Vagina (tissue), 2 donors: Measurements from ENCODE around the gene C1QTNF5. TPM values are rescaled to one million over a fixed set of nuclear protein-coding genes. Genes with fewer than 3 reads are reported as not detected.

Experiments
- DNase-seq, 2 donors: peaks; one replicate each; pipeline ENCODE4 v3.0.0-alpha.2; 2017; ENCODE audit errors: extremely low spot score in 2 of 2
- H3K27ac ChIP-seq: fragments of 200-600 bp; sonication (generic); one replicate; pipeline ENCODE4 v1.5.1; 2019
- H3K27me3 ChIP-seq: fragments of 200-600 bp; sonication (generic); one replicate; pipeline ENCODE4 v1.5.1; 2019
- H3K36me3 ChIP-seq, 2 donors: fragments of 200-600 bp; sonication (generic); one replicate each; pipeline ENCODE4 v1.5.1; 2017 to 2019
- H3K4me1 ChIP-seq: fragments of 200-600 bp; sonication (generic); one replicate; pipeline ENCODE4 v1.5.1; 2019
- H3K4me3 ChIP-seq, 2 donors: fragments of 200-600 bp; sonication (generic); 1 replicate in 1 of 2; 2 replicates in 1 of 2; pipeline ENCODE4 v1.5.1; 2016 to 2019
- H3K9me3 ChIP-seq: fragments of 200-600 bp; sonication (generic); one replicate; pipeline ENCODE4 v1.5.1; 2019
- CTCF ChIP-seq, 3 experiments: fragments of 450-650 bp in 2 of 3; fragments of 200-600 bp in 1 of 3; sonication (generic) in 1 of 3; IDR thresholded peaks; one replicate each; pipeline ENCODE4 v1.5.1; 2017 to 2019; ENCODE audit warnings: antibody characterized with exemption in 3 of 3, mild to moderate bottlenecking in 2 of 3, moderate library complexity in 2 of 3
- POLR2A ChIP-seq, 2 donors: fragments of 450-650 bp; IDR thresholded peaks; one replicate each; pipeline ENCODE4 v1.6.1; 2017; ENCODE audit warnings: antibody characterized with exemption in 2 of 2, mild to moderate bottlenecking in 2 of 2, moderate library complexity in 2 of 2
- POLR2AphosphoS5 ChIP-seq, 2 donors: sonication (generic); formaldehyde crosslinking; IDR thresholded peaks; one replicate each; pipeline ENCODE4 v1.9.0; 2017; ENCODE audit warnings: antibody characterized with exemption in 2 of 2, mild to moderate bottlenecking in 2 of 2, low read depth in 1 of 2; ENCODE audit not compliant: insufficient read depth in 1 of 2
- intact Hi-C: fragments of 100-400 bp; cut with DNase I; formaldehyde crosslinking; loops from one replicate; pipeline ENCODE4 v1.15.1; 2023
- total RNA-seq: library from RNA; depleted of rRNA; stranded (reverse); fragments of >200 nt; gene quantifications from one replicate; pipeline ENCODE4 v1.2.3, GENCODE V29; 2016

The C1QTNF5 gene
- total RNA-seq, 1 donor from 2014 or later, result 32.2 TPM

DNA sequence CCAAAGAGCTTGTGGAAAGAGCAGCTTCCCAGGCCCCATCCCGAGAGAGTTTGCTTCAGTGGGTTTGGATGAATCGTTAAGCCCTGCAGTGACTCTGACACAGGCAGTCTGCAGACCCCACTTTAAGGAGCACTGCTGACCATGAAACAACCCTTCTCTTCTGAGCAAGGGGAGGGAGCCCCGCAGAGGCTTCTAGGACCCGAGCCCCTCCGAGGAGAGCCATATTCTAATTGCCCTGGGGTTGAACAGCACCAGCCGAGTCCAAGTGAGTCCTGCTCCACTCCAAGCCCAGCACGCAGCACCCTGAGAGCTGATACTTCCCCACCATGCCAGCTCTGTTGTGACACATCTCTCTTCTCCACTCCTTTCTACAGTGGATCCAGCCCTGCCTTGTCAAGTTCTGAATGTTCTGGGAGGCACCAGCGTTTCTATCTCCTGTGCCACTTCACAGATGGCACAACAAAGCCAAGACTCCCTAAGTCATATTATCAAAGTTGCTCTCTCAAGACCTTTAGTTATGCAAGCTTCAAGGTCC is 30.5 kb upstream of the C1QTNF5 start:
- H3K4me1 ChIP-seq, result peaks cover 83% of the 10 kb centered on the region
- H3K27me3 ChIP-seq, result no peaks in the 10 kb centered on the region
- no peak for DNase-seq
- H3K4me3 ChIP-seq, result no peak overlapping the region
- H3K36me3 ChIP-seq, result no peaks in the 10 kb centered on the region
- intact Hi-C loops, result no loop called here
- H3K27ac ChIP-seq, result peak overlapping the region; percentile 42
- no peak for TF ChIP-seq POLR2A (IDR thresholded peaks at IDR 0.05)
- H3K9me3 ChIP-seq, result no peaks in the 10 kb centered on the region

DNA sequence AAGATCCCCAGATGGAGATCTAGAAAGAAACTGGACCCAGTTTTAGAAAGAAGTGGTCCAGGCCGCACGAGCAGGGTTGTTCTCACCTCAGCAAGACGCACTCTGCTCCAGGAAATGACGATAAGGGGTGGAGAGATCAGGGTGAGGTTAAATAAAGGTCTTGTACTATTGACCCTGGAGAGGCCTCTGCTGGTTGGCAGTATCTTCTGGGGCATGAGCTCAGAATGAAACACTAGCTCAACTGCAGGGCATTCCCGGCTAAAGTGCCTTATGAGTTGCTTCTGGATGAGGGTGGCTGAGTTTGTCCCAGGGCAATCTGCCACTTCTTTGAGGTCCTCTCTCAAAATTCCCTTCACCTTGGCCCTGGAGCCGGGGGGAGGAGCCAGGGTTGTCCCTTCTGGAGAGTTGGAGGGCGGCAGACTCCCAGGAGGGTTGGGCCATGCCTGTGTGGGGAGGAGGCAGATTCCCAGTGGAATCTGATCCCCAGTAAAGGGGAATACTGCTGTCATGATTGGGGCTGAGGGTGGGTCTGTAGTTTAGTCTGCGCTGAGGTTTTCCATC is 29.9 kb upstream of the C1QTNF5 start:
- peaks cover 79% of the 10 kb centered on the region for H3K4me1 ChIP-seq
- no peaks in the 10 kb centered on the region for H3K9me3 ChIP-seq
- no peak for DNase-seq
- no peak overlapping the region for H3K4me3 ChIP-seq
- H3K27me3 ChIP-seq, result no peaks in the 10 kb centered on the region
- intact Hi-C loops, result no loop called here
- TF ChIP-seq POLR2AphosphoS5 (IDR thresholded peaks at IDR 0.05; ENCODE audit: insufficient read depth in 1 of 2, low read depth in 1 of 2) (peak in 1 of 2 donors; percentile 12), CTCF (IDR thresholded peaks at IDR 0.05) (no peak)
- H3K27ac ChIP-seq, result peak overlapping the region; percentile 42
- no peaks in the 10 kb centered on the region for H3K36me3 ChIP-seq

GRCh38 chr11:119369132-119369925 is 28.6 kb upstream of the C1QTNF5 start:
- H3K4me1 ChIP-seq, result peaks cover 73% of the 10 kb centered on the region
- no peak overlapping the region for H3K4me3 ChIP-seq

DNA sequence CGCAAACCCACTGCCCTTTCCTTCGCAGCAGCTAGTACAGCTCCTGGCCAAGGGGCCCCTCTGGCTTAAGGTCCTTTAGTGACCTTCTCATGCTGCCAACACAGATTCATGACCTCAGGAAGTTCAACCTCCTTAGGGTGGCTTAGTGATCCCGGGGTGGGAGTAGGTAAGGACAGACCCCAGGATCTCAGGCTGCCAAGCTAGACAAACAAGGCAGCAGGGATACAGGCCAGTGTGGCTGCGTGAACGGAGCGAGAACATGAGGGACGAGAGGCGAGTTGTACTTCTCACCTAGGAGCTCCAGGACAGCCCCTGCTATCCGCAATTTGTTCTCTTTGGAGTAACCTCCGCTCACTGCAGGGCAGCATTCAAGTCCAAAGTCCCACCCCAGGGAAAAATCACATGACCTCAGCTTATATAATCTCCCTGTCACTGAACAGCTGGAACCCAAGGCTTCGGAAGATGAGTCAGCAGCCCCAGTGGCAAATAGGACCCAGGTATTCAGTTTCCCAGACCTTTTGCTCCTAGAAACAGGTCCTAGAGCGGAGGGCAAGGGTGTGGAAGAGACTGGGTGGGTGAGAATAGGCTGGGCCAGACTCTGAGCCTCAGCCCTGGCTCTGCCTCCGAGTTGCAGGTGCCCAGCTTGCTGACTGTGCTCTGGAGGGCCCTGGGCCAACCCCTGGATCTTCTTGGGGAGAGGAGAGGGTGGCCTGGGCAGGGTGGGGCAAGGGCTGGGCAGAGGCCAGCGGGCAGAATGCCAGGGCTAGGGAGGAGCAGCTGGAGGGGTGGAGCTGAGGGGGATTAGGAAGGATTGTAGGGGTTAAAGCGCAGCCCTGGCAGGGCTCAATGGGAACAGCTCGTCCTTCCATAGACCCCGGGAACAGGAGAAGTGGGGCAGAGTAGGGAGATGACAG is 27.7 kb upstream of the C1QTNF5 start:
- no peaks in the 10 kb centered on the region for H3K9me3 ChIP-seq
- DNase-seq, result no peak
- H3K27me3 ChIP-seq, result no peaks in the 10 kb centered on the region
- H3K4me3 ChIP-seq, result no peak overlapping the region
- no peaks in the 10 kb centered on the region for H3K36me3 ChIP-seq
- TF ChIP-seq POLR2A (IDR thresholded peaks at IDR 0.05) (no peak), POLR2AphosphoS5 (IDR thresholded peaks at IDR 0.05; ENCODE audit: insufficient read depth in 1 of 2, low read depth in 1 of 2) (peak; percentile 53 to 78)
- H3K27ac ChIP-seq, result peak overlapping the region; percentile 79
- intact Hi-C loops, result no loop called here
- peaks cover 70% of the 10 kb centered on the region for H3K4me1 ChIP-seq

More at GRCh38 chr11:119369132-119369925, 28.6 kb upstream of the C1QTNF5 start:
- Histone ChIP-seq H3K36me3 (no peaks in the 10 kb centered on the region), H3K27me3 (no peaks in the 10 kb centered on the region), H3K9me3 (no peaks in the 10 kb centered on the region), H3K27ac (peak overlapping the region; percentile 79)
- intact Hi-C loops, result no loop called here
- no peak for TF ChIP-seq POLR2AphosphoS5 (IDR thresholded peaks at IDR 0.05; ENCODE audit: insufficient read depth in 1 of 2, low read depth in 1 of 2)
- TF ChIP-seq POLR2A (IDR thresholded peaks at IDR 0.05), result no peak
- TF ChIP-seq CTCF (IDR thresholded peaks at IDR 0.05), result no peak
- no peak for DNase-seq

DNA sequence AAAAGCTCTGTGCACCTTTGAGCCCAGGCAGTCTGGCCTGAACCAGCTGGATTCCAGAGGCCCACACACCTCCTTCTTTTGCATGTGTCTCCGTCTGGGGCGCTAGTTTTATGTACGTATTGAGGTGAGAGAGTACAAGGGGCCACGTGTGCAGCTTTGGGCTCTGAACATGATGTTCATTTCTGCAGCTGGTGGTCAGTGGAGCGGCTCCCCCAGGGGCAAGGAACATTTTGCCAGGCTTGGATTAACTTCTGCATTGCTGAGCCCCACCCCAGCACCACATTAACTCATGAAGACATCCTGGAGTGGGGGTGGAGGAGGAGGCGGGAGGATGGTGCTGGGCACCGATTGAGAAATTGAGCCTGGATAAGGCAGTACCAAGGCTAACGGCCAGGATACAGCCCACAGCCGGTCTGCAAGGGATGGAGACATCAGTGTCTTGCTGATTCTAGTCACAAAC is 27.0 kb upstream of the C1QTNF5 start:
- intact Hi-C loops, result no loop called here
- Histone ChIP-seq H3K36me3 (no peaks in the 10 kb centered on the region), H3K9me3 (no peaks in the 10 kb centered on the region), H3K27me3 (no peaks in the 10 kb centered on the region), H3K4me1 (peaks cover 75% of the 10 kb centered on the region), H3K27ac (peak overlapping the region; percentile 79), H3K4me3 (no peak overlapping the region)
- TF ChIP-seq POLR2AphosphoS5 (IDR thresholded peaks at IDR 0.05; ENCODE audit: insufficient read depth in 1 of 2, low read depth in 1 of 2) (no peak), CTCF (IDR thresholded peaks at IDR 0.05) (no peak), POLR2A (IDR thresholded peaks at IDR 0.05) (no peak)
- DNase-seq, result no peak
